Spinal cord (tissue), 10 donors: ENCODE results near the gene P2RX7. TPM values are rescaled to one million over a fixed set of nuclear protein-coding genes. Genes with fewer than 3 reads are reported as not detected.

Experiments
- DNase-seq, 6 donors: peaks; one replicate each; pipeline versions ENCODE4 v3.0.0 to v3.0.0-alpha.2; 2013 to 2015; ENCODE audit warnings: low spot score in 6 of 6, low read depth in 4 of 6
- H3K27ac ChIP-seq: one replicate; pipeline ENCODE4 v1.5.1; 2013; ENCODE audit warnings: low read depth, low read length, control low read depth
- H3K27me3 ChIP-seq: one replicate; pipeline ENCODE4 v1.6.1; 2013; ENCODE audit warnings: low read length; ENCODE audit not compliant: control insufficient read depth, insufficient read depth
- H3K36me3 ChIP-seq: one replicate; pipeline ENCODE4 v1.6.1; 2013; ENCODE audit warnings: low read length; ENCODE audit not compliant: control insufficient read depth, insufficient read depth
- H3K4me1 ChIP-seq: one replicate; pipeline ENCODE4 v1.6.1; 2013; ENCODE audit warnings: low read length; ENCODE audit not compliant: control insufficient read depth, insufficient read depth
- H3K4me3 ChIP-seq: one replicate; pipeline ENCODE4 v1.5.1; 2013; ENCODE audit warnings: low read depth, low read length, control low read depth
- H3K9me3 ChIP-seq: one replicate; pipeline ENCODE4 v1.6.1; 2013; ENCODE audit warnings: low read length; ENCODE audit not compliant: control insufficient read depth, insufficient read depth
- WGBS: methylation state at CpG from one replicate; pipeline ENCODE4 v1.1.5; 2013; ENCODE audit warnings: missing lambda C conversion rate; ENCODE audit not compliant: insufficient coverage; 5-methylcytosine and 5-hydroxymethylcytosine counted together
- polyA plus RNA-seq, 2 donors: library from polyadenylated mRNA; unstranded; fragments of 120-200 nt; gene quantifications; one replicate each; pipeline ENCODE4 v1.2.1, GENCODE V29; 2013; ENCODE audit not compliant: insufficient read length in 2 of 2
- total RNA-seq, 2 donors: library from RNA; depleted of rRNA in 1 of 2; stranded (reverse); fragments of 120-200 nt in 1 of 2; fragments of >200 nt in 1 of 2; gene quantifications; one replicate each; pipeline versions ENCODE4 v1.2.3 to v1.2.4, GENCODE V29; 2013 to 2014
- donor health status: healthy.

P2RX7 gene
- total and polyA plus RNA-seq, 4 donors: 8.7 to 19.9 (median 17.4) TPM

- 54% methylated on average over 2 of the region's 4 CpGs for WGBS
- H3K27me3 ChIP-seq: no peaks in the 10 kb centered on the region
- no peaks in the 10 kb centered on the region for H3K36me3 ChIP-seq
- no peaks in the 10 kb centered on the region for H3K4me1 ChIP-seq
- no peak overlapping the region for H3K27ac ChIP-seq
- H3K9me3 ChIP-seq: no peaks in the 10 kb centered on the region
- H3K4me3 ChIP-seq: no peak overlapping the region
- DNase-seq: no peak
Observed at GRCh38 chr12:121117226-121117777, 15.4 kb upstream of the P2RX7 start.

DNA sequence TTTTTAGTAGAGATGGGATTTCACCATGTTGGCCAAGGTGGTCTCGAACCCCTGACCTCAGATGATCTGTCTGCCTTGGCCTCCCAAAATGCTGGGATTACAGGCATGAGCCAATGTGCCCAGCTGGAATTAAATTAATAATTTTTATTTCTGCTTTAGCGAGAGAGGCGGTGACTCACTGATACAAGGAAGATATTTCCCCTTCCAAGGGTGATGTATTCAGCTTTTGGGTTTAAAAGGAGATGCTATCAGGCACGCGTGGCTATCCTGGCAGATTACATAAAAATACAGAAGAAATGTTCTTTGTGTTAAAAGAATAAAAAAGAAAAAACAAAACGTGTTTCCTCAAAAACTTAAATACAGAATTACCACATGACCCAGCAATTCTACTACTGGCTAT is 12.4 kb upstream of the P2RX7 start:
- Histone ChIP-seq H3K4me3 (no peak overlapping the region), H3K36me3 (no peaks in the 10 kb centered on the region), H3K27ac (no peak overlapping the region), H3K4me1 (no peaks in the 10 kb centered on the region), H3K9me3 (no peaks in the 10 kb centered on the region), H3K27me3 (no peaks in the 10 kb centered on the region)
- WGBS: no CpG with 5 or more reads among the region's 6 CpGs
- DNase-seq: no peak

GRCh38 chr12:121120989-121121755 is 11.5 kb upstream of the P2RX7 start:
- DNase-seq: no peak
- Histone ChIP-seq H3K27ac (no peak overlapping the region), H3K4me3 (no peak overlapping the region), H3K9me3 (no peaks in the 10 kb centered on the region), H3K27me3 (no peaks in the 10 kb centered on the region), H3K36me3 (no peaks in the 10 kb centered on the region), H3K4me1 (no peaks in the 10 kb centered on the region)
- WGBS: 83% methylated on average over 5 of the region's 8 CpGs

DNA sequence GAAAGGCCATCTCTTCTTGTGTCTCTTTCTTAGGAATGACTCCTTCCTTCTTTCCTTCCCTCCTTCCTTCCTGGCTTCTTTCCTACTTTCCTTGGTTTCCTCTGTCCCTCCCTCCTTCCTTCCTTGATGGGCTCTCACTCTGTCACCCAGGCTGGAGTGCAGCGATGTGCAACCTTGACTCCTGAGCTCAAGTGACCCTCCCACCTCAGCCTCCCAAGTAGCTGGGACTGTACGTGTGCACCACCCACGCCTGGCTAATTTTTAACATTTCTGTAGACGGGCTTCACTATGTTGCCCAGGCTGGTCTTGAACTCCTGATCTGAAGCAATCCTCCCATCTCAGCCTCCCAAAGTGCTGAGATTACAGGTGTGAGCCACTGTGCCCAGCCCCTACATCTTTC is 10.9 kb upstream of the P2RX7 start:
- H3K4me3 ChIP-seq: no peak overlapping the region
- H3K36me3 ChIP-seq: no peaks in the 10 kb centered on the region
- no peaks in the 10 kb centered on the region for H3K4me1 ChIP-seq
- no peaks in the 10 kb centered on the region for H3K9me3 ChIP-seq
- WGBS: 87% methylated on average over 4 of the region's 4 CpGs
- H3K27me3 ChIP-seq: no peaks in the 10 kb centered on the region
- no peak for DNase-seq
- no peak overlapping the region for H3K27ac ChIP-seq

DNA sequence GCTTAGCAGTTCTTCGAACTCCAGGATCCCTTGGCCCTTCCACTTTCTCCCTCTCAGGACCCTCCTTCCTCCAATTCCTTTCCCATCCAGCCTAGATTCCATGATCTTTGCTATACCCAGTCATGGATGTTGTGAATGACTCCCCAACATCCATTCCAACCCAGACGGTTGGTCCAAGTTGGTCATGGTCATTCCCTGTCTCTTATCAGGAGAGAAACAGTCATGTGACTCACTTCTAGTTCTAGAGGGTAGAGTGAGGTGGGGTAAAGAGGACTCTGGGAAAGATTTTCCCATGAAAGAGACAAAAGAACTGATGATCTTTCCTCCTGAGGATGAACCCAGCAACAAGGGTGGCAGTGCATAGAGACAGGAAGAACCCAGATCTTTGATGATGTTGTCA is 9.2 kb upstream of the P2RX7 start:
- Histone ChIP-seq H3K9me3 (no peaks in the 10 kb centered on the region), H3K27me3 (no peaks in the 10 kb centered on the region), H3K4me3 (no peak overlapping the region), H3K4me1 (peaks cover 6% of the 10 kb centered on the region), H3K36me3 (no peaks in the 10 kb centered on the region), H3K27ac (no peak overlapping the region)
- 100% methylated on average over 1 of the region's 2 CpGs for WGBS
- DNase-seq: no peak

GRCh38 chr12:121124402-121125109 is 8.1 kb upstream of the P2RX7 start:
- Histone ChIP-seq H3K9me3 (no peaks in the 10 kb centered on the region), H3K4me3 (no peak overlapping the region), H3K27me3 (no peaks in the 10 kb centered on the region), H3K27ac (no peak overlapping the region), H3K36me3 (no peaks in the 10 kb centered on the region), H3K4me1 (peaks cover 12% of the 10 kb centered on the region)
- DNase-seq: no peak
- 86% methylated on average over 3 of the region's 4 CpGs for WGBS

GRCh38 chr12:121127501-121127900 is 5.2 kb upstream of the P2RX7 start:
- Histone ChIP-seq H3K9me3 (no peaks in the 10 kb centered on the region), H3K36me3 (no peaks in the 10 kb centered on the region), H3K4me1 (peaks cover 14% of the 10 kb centered on the region), H3K4me3 (no peak overlapping the region), H3K27ac (no peak overlapping the region), H3K27me3 (no peaks in the 10 kb centered on the region)
- DNase-seq: no peak
- 86% methylated on average over 2 of the region's 3 CpGs for WGBS

- Histone ChIP-seq H3K27ac (peak overlapping the region; percentile 68), H3K27me3 (no peaks in the 10 kb centered on the region), H3K36me3 (no peaks in the 10 kb centered on the region), H3K9me3 (no peaks in the 10 kb centered on the region), H3K4me1 (peaks cover 24% of the 10 kb centered on the region), H3K4me3 (no peak overlapping the region)
- peak in 4 of 6 donors; percentile 24 to 84 (median 52) for DNase-seq
- WGBS: 64% methylated on average over 7 of the region's 11 CpGs
Observed at GRCh38 chr12:121128908-121129810, 3.5 kb upstream of the P2RX7 start.

GRCh38 chr12:121129811-121130147 is 2.9 kb upstream of the P2RX7 start:
- no peaks in the 10 kb centered on the region for H3K9me3 ChIP-seq
- H3K4me3 ChIP-seq: no peak overlapping the region
- H3K4me1 ChIP-seq: peaks cover 28% of the 10 kb centered on the region
- no peaks in the 10 kb centered on the region for H3K36me3 ChIP-seq
- peak overlapping the region; percentile 68 for H3K27ac ChIP-seq
- H3K27me3 ChIP-seq: no peaks in the 10 kb centered on the region
- WGBS: no CpG with 5 or more reads among the region's 4 CpGs
- no peak for DNase-seq
